ENCODE measurements around the gene CCDC34.

CCDC34 gene

GRCh38 chr11:27307232-27307631 is 55.8 kb downstream of the CCDC34 start:
- Histone ChIP-seq H3K27me3 (replicated peaks in 2 of 5; ENCODE audit: control insufficient read depth in 4 of 5, insufficient read depth in 5 of 5, low read length in 4 of 5) (no peaks in the 10 kb centered on the region), H3K27ac (ENCODE audit: insufficient read depth in 1 of 2, low read depth in 1 of 2, low read length in 2 of 2, poor library complexity in 1 of 2, severe bottlenecking in 2 of 2) (no peak overlapping the region), H3K36me3 (ENCODE audit: control insufficient read depth in 4 of 4, insufficient read depth in 4 of 4, low read length in 3 of 4) (no peaks in the 10 kb centered on the region), H3K4me3 (ENCODE audit: control insufficient read depth in 1 of 7, extremely low read depth in 1 of 7, insufficient read depth in 4 of 7, low read depth in 2 of 7, low read length in 6 of 7) (no peak overlapping the region), H3K4me1 (ENCODE audit: control extremely low read depth in 1 of 4, control insufficient read depth in 4 of 4, insufficient read depth in 4 of 4, low read length in 3 of 4) (no peaks in the 10 kb centered on the region), H3K9me3 (ENCODE audit: control extremely low read depth in 1 of 5, control insufficient read depth in 4 of 5, insufficient read depth in 2 of 5, low read depth in 1 of 5, low read length in 4 of 5) (peaks cover 0 to 11% (median 6%) of the 10 kb centered on the region in 5 experiments)
- CTCF ChIA-PET, result interaction anchor here (1.1 kb wide), 1 partner anchor 11 kb away, joined by 4 read pairs; no protein-coding TSS in a partner anchor
- POLR2A ChIA-PET, result no interaction called here
- DNase-seq, result no peak

- no peak for DNase-seq
- H3K36me3 ChIP-seq (ENCODE audit: control insufficient read depth in 4 of 4, insufficient read depth in 4 of 4, low read length in 3 of 4), result no peaks in the 10 kb centered on the region
- H3K27ac ChIP-seq (ENCODE audit: insufficient read depth in 1 of 2, low read depth in 1 of 2, low read length in 2 of 2, poor library complexity in 1 of 2, severe bottlenecking in 2 of 2), result no peak overlapping the region
- WGBS (ENCODE audit: insufficient coverage), result 96% methylated on average over 3 of the region's 3 CpGs
- no peak overlapping the region for H3K4me3 ChIP-seq (ENCODE audit: control insufficient read depth in 1 of 7, extremely low read depth in 1 of 7, insufficient read depth in 4 of 7, low read depth in 2 of 7, low read length in 6 of 7)
- no peaks in the 10 kb centered on the region for H3K27me3 ChIP-seq (replicated peaks in 2 of 5; ENCODE audit: control insufficient read depth in 4 of 5, insufficient read depth in 5 of 5, low read length in 4 of 5)
- no peaks in the 10 kb centered on the region for H3K4me1 ChIP-seq (ENCODE audit: control extremely low read depth in 1 of 4, control insufficient read depth in 4 of 4, insufficient read depth in 4 of 4, low read length in 3 of 4)
- H3K9me3 ChIP-seq (ENCODE audit: control extremely low read depth in 1 of 5, control insufficient read depth in 4 of 5, insufficient read depth in 2 of 5, low read depth in 1 of 5, low read length in 4 of 5), result peaks cover 0 to 11% (median 6%) of the 10 kb centered on the region in 5 experiments
- ChIA-PET POLR2A (no interaction called here), CTCF (interaction anchor here (1.5 kb wide), 1 partner anchor 9 kb away, joined by 5 read pairs; no protein-coding TSS in a partner anchor)
Measured at GRCh38 chr11:27305751-27306150, 57.3 kb downstream of the CCDC34 start.

- CTCF ChIA-PET, result no interaction called here
- H3K4me3 ChIP-seq (ENCODE audit: control insufficient read depth in 1 of 7, extremely low read depth in 1 of 7, insufficient read depth in 4 of 7, low read depth in 2 of 7, low read length in 6 of 7), result no peak overlapping the region
- 97% methylated on average over 8 of the region's 8 CpGs for WGBS (ENCODE audit: insufficient coverage)
- DNase-seq, result no peak
- H3K9me3 ChIP-seq (ENCODE audit: control extremely low read depth in 1 of 5, control insufficient read depth in 4 of 5, insufficient read depth in 2 of 5, low read depth in 1 of 5, low read length in 4 of 5), result peaks cover 0 to 11% (median 6%) of the 10 kb centered on the region in 5 experiments
- no peaks in the 10 kb centered on the region for H3K27me3 ChIP-seq (replicated peaks in 2 of 5; ENCODE audit: control insufficient read depth in 4 of 5, insufficient read depth in 5 of 5, low read length in 4 of 5)
- no peaks in the 10 kb centered on the region for H3K4me1 ChIP-seq (ENCODE audit: control extremely low read depth in 1 of 4, control insufficient read depth in 4 of 4, insufficient read depth in 4 of 4, low read length in 3 of 4)
- H3K27ac ChIP-seq (ENCODE audit: insufficient read depth in 1 of 2, low read depth in 1 of 2, low read length in 2 of 2, poor library complexity in 1 of 2, severe bottlenecking in 2 of 2), result no peak overlapping the region
- POLR2A ChIA-PET, result no interaction called here
- H3K36me3 ChIP-seq (ENCODE audit: control insufficient read depth in 4 of 4, insufficient read depth in 4 of 4, low read length in 3 of 4), result no peaks in the 10 kb centered on the region
Measured at GRCh38 chr11:27304514-27304913, 58.5 kb downstream of the CCDC34 start.

- CTCF ChIA-PET, result no interaction called here
- no peaks in the 10 kb centered on the region for H3K27me3 ChIP-seq (replicated peaks in 2 of 5; ENCODE audit: control insufficient read depth in 4 of 5, insufficient read depth in 5 of 5, low read length in 4 of 5)
- POLR2A ChIA-PET, result no interaction called here
- no peak overlapping the region for H3K27ac ChIP-seq (ENCODE audit: insufficient read depth in 1 of 2, low read depth in 1 of 2, low read length in 2 of 2, poor library complexity in 1 of 2, severe bottlenecking in 2 of 2)
- H3K4me3 ChIP-seq (ENCODE audit: control insufficient read depth in 1 of 7, extremely low read depth in 1 of 7, insufficient read depth in 4 of 7, low read depth in 2 of 7, low read length in 6 of 7), result no peak overlapping the region
- H3K9me3 ChIP-seq (ENCODE audit: control extremely low read depth in 1 of 5, control insufficient read depth in 4 of 5, insufficient read depth in 2 of 5, low read depth in 1 of 5, low read length in 4 of 5), result peaks cover 0 to 11% (median 6%) of the 10 kb centered on the region in 5 experiments
- DNase-seq, result no peak
- no peaks in the 10 kb centered on the region for H3K36me3 ChIP-seq (ENCODE audit: control insufficient read depth in 4 of 4, insufficient read depth in 4 of 4, low read length in 3 of 4)
- WGBS (ENCODE audit: insufficient coverage), result 84% methylated on average over 3 of the region's 5 CpGs
- H3K4me1 ChIP-seq (ENCODE audit: control extremely low read depth in 1 of 4, control insufficient read depth in 4 of 4, insufficient read depth in 4 of 4, low read length in 3 of 4), result no peaks in the 10 kb centered on the region
Measured at GRCh38 chr11:27303903-27304302, 59.1 kb downstream of the CCDC34 start.

GRCh38 chr11:27300974-27301373 is 62.0 kb downstream of the CCDC34 start:
- no peak for DNase-seq
- Histone ChIP-seq H3K4me1 (ENCODE audit: control extremely low read depth in 1 of 4, control insufficient read depth in 4 of 4, insufficient read depth in 4 of 4, low read length in 3 of 4) (no peaks in the 10 kb centered on the region), H3K9me3 (ENCODE audit: control extremely low read depth in 1 of 5, control insufficient read depth in 4 of 5, insufficient read depth in 2 of 5, low read depth in 1 of 5, low read length in 4 of 5) (peaks cover 0 to 11% (median 6%) of the 10 kb centered on the region in 5 experiments), H3K27me3 (replicated peaks in 2 of 5; ENCODE audit: control insufficient read depth in 4 of 5, insufficient read depth in 5 of 5, low read length in 4 of 5) (no peaks in the 10 kb centered on the region), H3K27ac (ENCODE audit: insufficient read depth in 1 of 2, low read depth in 1 of 2, low read length in 2 of 2, poor library complexity in 1 of 2, severe bottlenecking in 2 of 2) (no peak overlapping the region), H3K36me3 (ENCODE audit: control insufficient read depth in 4 of 4, insufficient read depth in 4 of 4, low read length in 3 of 4) (no peaks in the 10 kb centered on the region), H3K4me3 (ENCODE audit: control insufficient read depth in 1 of 7, extremely low read depth in 1 of 7, insufficient read depth in 4 of 7, low read depth in 2 of 7, low read length in 6 of 7) (no peak overlapping the region)
- POLR2A ChIA-PET, result no interaction called here
- CTCF ChIA-PET, result no interaction called here

GRCh38 chr11:27297616-27298015 is 65.4 kb downstream of the CCDC34 start:
- H3K27me3 ChIP-seq (replicated peaks in 2 of 5; ENCODE audit: control insufficient read depth in 4 of 5, insufficient read depth in 5 of 5, low read length in 4 of 5), result no peaks in the 10 kb centered on the region
- 100% methylated on average over 1 of the region's 1 CpG for WGBS (ENCODE audit: insufficient coverage)
- H3K36me3 ChIP-seq (ENCODE audit: control insufficient read depth in 4 of 4, insufficient read depth in 4 of 4, low read length in 3 of 4), result no peaks in the 10 kb centered on the region
- CTCF ChIA-PET, result no interaction called here
- POLR2A ChIA-PET, result no interaction called here
- H3K4me1 ChIP-seq (ENCODE audit: control extremely low read depth in 1 of 4, control insufficient read depth in 4 of 4, insufficient read depth in 4 of 4, low read length in 3 of 4), result no peaks in the 10 kb centered on the region
- H3K27ac ChIP-seq (ENCODE audit: insufficient read depth in 1 of 2, low read depth in 1 of 2, low read length in 2 of 2, poor library complexity in 1 of 2, severe bottlenecking in 2 of 2), result no peak overlapping the region
- H3K9me3 ChIP-seq (ENCODE audit: control extremely low read depth in 1 of 5, control insufficient read depth in 4 of 5, insufficient read depth in 2 of 5, low read depth in 1 of 5, low read length in 4 of 5), result no peaks in the 10 kb centered on the region
- no peak overlapping the region for H3K4me3 ChIP-seq (ENCODE audit: control insufficient read depth in 1 of 7, extremely low read depth in 1 of 7, insufficient read depth in 4 of 7, low read depth in 2 of 7, low read length in 6 of 7)
- no peak for DNase-seq

- POLR2A ChIA-PET, result no interaction called here
- Histone ChIP-seq H3K36me3 (ENCODE audit: control insufficient read depth in 4 of 4, insufficient read depth in 4 of 4, low read length in 3 of 4) (no peaks in the 10 kb centered on the region), H3K9me3 (ENCODE audit: control extremely low read depth in 1 of 5, control insufficient read depth in 4 of 5, insufficient read depth in 2 of 5, low read depth in 1 of 5, low read length in 4 of 5) (peaks cover 0 to 3% (median 2%) of the 10 kb centered on the region in 5 experiments), H3K4me3 (ENCODE audit: control insufficient read depth in 1 of 7, extremely low read depth in 1 of 7, insufficient read depth in 4 of 7, low read depth in 2 of 7, low read length in 6 of 7) (no peak overlapping the region), H3K27ac (ENCODE audit: insufficient read depth in 1 of 2, low read depth in 1 of 2, low read length in 2 of 2, poor library complexity in 1 of 2, severe bottlenecking in 2 of 2) (no peak overlapping the region), H3K27me3 (replicated peaks in 2 of 5; ENCODE audit: control insufficient read depth in 4 of 5, insufficient read depth in 5 of 5, low read length in 4 of 5) (no peaks in the 10 kb centered on the region), H3K4me1 (ENCODE audit: control extremely low read depth in 1 of 4, control insufficient read depth in 4 of 4, insufficient read depth in 4 of 4, low read length in 3 of 4) (no peaks in the 10 kb centered on the region)
- CTCF ChIA-PET, result interaction anchor here (0.9 to 1.4 kb wide), 3 partner anchors 9 to 189 kb away, joined by 4 to 5 read pairs (median 4); no protein-coding TSS in a partner anchor
- 90% methylated on average over 2 of the region's 3 CpGs for WGBS (ENCODE audit: insufficient coverage)
- DNase-seq, result peak; percentile 2 to 26 (median 22)
Measured at GRCh38 chr11:27296497-27296896, 66.5 kb downstream of the CCDC34 start.

Measured in common myeloid progenitor, CD34-positive (primary cell).